NCI-H2171 treated with DMSO at 0.1 percent for 48 hours (cell line): ENCODE measurements around the gene PPIP5K2.
"Not testable (repeated sequence)": the region's sequence is repeated elsewhere in the genome, so short reads cannot be mapped to it uniquely, and the experiment has no call there.

Experiments used
- DNase-seq: peaks from one replicate; lab custom pipeline; 2025; lab: John Stamatoyannopoulos, UW

Gene PPIP5K2

DNA sequence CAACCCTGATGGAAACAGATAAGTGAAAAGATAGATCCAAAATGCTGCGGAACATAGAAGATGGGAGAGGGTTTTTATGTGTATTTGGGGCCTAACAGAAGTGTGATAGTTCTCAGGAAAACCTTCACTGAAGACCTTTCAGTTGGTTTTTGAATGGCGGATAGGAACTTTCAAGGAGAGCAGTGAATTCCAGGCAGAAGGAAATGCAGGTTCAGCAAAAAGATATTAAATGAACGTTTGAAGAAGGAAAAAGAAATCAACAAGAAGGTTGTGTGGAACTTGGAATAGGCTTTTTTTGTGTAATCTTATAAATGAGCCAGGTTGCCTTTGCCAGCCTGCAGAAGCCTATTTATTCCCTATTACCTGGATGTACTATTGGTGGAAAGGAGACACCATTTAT lies 2.1 kb downstream of the PPIP5K2 start:
- no peak for DNase-seq

DNA sequence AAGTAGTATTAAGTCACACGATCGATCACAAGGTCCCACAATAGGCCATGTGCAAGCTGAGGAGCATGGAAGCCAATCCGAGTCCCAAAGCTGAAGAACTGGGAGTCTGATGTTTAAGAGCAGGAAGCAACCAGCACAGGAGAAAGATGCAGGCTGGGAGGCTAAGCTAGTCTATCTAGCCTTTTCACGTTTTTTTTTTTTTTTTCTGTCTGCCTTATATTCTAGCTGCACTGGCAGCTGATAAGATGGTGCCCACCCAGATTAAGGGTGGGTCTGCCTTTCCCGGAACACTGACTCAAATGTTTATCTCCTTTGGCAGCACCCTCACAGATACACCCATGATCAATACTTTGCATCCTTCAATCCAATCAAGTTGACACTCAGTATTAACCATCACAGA lies 6.5 kb downstream of the PPIP5K2 start:
- no peak for DNase-seq

DNA sequence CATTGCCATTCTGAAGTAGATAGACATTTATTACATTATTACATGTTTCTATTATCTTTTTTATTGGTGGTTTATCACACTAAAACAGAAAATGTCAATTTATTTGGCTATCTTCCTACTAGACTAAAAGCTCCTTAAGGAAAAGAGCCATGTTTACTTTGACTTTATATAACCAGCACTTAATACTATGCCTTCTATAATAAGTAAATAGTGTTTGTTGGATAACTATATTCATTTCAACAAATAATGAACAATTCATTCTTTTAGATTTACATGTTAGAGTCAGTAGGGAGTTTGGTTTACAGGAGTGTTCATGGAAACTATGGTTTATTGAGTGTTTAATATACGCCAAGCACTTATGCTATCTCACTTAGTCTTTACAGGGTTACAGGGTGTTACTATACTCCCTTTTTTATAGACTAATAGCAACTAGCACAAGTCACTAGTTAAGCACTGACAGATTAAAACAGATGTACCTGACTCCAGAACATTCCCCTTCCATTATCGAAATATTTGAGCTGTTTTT lies 7.3 kb downstream of the PPIP5K2 start:
- no peak for DNase-seq

DNA sequence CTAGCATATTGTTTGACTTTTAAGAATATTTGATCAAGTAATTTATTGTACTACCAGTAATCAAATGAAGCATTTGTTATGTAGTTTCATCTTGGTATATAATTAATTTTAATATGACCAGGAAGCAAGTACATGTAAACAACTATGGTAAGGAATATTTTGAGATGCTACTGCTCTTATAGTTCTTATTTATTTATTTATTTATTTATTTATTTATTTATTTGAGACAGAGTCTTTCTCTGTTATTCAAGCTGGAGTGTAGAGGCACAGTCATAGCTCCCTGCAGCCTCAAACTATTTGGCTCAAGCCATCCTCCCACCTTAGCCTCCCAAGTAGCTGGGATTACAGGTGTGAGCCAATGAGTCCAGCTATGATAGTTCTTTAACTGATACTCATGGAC lies 8.1 kb downstream of the PPIP5K2 start:
- no peak for DNase-seq

DNA sequence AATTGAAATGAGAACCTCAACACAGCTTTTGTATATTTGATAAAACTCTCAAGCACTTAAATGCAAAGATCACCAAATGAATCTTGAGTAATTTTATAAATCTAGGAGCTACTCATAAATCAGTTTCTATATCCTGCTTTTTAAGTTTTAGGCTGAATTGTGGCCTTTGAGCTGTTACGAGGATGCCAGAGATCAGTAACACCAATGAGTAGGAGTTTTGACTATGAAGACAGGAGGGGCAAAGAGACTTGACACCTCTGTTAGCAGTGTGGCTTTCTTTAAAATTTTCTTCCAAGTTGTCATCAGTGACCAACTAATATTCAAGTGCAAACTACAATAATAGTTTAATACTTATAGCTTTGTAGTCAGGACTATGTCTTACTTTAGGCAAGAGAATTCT lies 12.6 kb downstream of the PPIP5K2 start:
- no peak for DNase-seq

DNA sequence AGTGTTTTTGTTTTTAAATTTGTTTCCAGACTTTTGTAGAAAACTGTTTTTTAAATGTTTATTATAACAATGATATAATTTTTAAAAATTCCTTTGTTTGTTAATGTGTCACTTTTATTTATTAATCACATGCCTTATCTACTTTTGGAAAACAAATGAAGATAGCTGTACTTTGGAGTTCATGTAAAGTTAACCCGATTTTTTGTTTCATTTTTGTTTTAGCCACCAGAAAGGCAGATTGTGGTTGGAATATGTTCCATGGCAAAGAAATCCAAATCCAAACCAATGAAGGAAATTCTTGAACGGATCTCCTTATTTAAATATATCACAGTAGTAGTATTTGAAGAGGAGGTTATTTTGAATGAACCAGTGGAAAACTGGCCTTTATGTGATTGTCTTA lies 13.1 kb downstream of the PPIP5K2 start:
- no peak for DNase-seq

DNA sequence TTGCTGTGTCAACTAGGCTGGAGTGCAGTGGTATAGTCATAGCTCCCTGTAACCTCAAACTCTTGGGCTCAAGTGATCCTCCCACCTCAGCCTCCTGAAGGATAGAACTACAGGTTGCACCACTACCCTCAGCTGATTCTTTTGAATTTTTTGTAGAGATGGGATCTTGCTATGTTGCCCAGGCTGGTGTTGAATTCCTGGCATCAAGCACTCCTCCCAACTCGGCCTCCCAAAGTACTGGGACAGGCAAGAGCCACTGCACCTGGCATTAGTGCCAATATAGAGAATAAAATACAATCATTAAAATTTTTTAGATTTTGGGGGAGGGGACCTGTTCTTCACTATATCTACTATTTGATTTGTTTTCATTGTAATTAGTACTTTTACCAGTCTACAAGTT lies 15.4 kb downstream of the PPIP5K2 start:
- no peak for DNase-seq

DNA sequence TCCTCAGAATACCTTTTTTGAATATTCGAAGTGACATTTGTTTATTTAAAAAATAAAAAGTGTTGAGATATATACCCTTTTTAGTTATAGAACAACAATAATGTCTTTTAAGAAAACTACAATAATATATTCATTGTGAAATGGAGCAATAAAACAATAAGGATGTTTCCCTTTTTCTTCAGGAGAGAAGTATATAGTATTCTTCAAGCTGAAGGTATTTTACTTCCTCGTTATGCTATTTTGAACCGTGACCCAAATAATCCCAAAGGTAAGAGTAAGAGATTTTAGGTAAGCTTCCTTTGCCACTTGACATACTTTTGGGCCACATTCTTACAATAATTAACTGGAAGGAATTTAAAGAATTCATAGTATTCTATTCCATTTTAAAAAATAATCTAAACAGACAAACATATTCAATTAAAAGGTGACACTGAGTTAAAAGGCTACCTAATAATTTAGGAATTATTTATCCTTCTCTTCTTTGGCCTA lies 18.1 kb downstream of the PPIP5K2 start:
- DNase-seq: no peak

DNA sequence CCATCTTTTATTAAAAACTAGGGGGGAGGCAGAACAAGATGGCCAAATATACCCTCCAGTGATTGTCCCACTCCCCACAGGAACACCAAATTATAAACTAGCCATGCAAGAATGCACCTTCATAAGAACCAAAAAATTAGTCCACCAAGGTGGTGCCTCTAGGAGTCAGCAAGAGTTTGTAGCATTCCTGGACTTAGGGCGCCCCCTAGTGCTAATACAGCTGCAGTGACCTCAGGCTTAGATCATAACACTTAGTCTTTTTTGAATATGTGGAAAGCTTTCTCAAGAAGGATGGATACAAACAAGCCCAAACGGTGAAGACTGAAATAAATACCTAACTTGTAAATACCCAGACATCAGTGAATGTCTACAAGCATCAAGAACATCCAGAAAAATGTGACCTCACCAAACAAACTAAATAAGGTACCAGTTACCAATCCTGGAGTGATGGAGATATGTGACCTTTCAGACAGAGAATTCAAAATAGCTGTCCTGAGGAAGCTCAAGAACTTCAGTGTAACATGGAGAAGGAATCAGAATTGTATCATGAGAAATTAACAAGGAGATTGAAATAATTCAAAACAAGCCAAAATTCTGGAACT lies 19.3 kb downstream of the PPIP5K2 start:
- peak; percentile 64 for DNase-seq

DNA sequence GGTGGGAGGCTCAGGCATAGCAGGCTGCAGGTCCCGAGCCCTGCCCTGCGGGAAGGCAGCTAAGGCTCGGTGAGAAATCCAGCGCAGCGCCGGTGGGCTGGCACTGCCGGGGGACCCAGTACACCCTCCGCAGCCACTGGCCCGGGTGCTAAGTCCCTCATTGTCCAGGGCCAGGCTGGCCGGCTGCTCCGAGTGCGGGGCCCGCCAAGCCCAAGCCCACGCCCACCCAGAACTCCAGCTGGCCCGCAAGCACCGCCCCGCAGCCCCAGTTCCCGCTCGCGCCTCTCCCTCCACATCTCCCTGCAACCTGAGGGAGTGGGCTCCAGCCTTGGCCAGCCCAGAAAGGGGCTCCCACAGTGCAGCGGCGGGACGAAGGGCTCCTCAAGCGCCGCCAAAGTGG lies 22.0 kb downstream of the PPIP5K2 start:
- not testable (repeated sequence) for DNase-seq

DNA sequence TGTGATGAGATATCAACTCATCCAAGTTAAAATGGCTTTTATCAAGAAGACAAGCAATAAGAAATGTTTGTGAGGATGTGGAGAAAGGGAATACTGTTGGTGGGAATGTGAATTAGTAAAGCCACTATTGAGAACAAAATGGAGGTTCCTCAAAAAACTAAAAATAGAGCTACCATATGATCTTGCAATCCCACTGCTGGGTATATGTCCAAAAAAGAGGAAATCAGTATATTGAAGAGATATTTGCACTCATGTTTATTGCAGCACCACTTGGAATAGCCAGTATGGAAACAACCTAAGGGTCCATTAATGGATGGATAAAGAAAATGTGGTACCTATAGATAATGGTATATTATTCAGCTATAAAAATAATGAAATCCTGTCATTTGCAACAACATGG lies 25.1 kb downstream of the PPIP5K2 start:
- no peak for DNase-seq

DNA sequence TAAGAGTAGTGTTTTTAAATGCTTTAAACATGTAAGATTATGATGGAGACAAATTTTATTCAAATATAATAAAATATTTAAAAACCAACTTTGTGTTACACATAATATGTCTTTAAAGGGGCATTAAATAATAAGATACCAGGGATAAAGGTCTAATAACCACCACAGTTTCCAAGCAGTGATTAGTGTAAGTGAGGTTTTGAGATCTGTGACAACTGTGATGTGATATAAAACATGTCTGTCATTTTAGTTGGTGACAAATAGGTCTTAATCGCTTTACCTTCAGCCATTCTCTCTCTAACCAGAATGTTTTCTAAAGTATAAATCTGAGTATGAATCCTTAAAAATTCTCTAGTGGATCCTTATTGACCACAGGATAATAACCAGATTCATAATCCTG lies 28.1 kb downstream of the PPIP5K2 start:
- DNase-seq: no peak

DNA sequence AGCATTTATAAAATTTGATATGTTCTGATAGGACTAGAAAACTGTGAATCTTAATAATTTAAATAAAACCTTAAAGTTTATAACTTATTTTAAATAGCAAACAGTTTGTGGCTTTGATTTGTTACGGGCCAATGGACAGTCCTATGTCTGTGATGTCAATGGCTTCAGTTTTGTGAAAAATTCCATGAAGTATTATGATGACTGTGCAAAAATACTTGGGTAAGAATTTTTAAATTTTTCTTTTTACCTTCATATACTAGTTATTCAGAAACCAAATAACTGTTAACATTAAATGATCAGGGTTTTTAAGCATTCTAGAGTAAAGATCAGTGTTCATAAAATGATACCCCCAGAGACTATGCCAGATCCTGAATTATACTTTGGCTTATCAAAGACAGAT lies 31.1 kb downstream of the PPIP5K2 start:
- DNase-seq: no peak

DNA sequence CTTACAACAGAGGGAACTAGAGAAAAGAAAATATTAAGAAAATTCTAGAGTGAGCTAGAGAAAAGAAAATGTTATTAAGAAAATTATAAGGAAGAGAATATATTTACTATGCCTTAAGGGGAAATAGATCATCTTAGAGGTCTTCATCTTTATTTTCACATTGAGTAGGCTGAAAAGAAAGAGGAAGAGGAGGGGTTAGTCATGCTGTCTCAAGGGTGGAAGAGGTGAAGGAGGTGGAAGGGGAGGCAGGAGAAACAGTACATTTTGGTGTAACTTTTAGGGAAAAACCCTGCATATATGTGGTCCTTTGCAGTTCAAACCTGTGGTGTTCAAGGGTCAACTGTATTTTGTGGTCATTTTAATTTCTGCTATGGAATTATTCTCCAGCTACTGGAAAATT lies 46.6 kb downstream of the PPIP5K2 start:
- DNase-seq: no peak

DNA sequence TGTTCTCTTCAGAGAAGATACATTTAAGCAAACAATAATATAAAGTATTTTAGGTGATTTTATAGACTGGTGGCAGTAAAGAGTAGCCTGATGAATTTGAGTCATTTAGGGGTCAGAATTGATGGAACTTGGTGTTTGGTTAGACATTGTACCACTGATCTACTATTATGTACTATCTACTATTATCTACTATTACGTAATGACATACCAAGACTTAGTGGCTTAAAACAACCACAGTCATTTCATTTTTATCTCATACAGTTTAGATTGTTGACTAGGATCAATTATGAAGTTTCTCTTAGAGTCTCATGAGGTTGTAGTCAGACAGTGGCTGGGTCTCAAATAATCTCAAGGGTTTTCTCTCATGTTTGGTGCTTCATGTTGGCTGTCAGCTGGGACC lies 54.0 kb downstream of the PPIP5K2 start:
- no peak for DNase-seq

DNA sequence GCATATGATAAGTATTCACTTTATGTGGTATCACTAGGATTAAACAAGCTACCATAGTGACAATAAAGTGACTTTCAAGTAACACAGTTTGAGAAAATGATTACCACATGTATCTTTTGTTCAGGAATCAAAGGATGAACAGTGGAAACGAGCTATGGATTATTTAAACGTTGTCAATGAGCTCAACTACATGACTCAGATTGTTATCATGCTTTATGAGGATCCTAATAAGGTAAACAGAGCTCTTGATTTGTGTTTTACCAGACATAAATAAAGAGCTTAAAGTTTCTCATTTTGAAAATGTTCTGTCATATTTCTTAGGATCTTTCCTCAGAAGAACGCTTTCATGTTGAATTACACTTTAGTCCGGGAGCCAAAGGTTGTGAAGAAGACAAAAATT lies 57.4 kb downstream of the PPIP5K2 start:
- DNase-seq: no peak

DNA sequence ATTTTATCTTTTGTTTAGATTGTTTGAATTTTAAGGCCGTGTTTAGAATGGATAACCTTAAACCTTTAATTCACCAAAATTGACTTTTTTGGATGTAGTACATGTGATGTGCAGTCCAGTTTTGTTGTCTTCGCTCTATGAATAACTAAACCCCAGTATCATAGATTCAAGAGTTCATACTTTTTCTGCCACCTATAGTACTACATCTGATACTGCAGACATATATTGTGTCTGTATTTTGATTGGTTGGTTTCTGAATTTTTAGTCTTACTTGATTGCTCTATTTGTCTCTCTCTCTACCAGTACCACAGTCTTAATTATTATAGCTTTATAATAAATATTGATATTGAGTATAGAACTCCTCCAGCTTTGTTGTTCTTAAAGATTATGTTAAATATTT lies 58.1 kb downstream of the PPIP5K2 start:
- no peak for DNase-seq

DNA sequence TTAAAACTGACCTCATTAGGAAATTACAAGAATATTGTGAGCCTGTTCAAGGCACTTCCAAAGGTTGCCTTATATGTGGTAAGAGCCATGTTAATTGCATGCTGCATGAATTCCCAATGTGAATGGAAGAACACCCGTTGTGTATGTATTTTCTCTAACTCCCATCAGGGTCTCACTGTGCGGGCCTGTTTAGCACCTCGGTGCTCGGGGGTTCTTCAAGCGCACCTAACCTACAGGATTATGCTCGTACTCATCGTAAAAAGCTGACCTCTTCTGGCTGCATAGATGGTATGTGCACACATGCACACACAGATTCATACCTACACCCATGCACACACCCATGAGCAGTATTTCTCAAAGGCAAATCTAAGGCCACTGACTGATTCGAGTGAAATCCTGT lies 66.1 kb downstream of the PPIP5K2 start:
- DNase-seq: no peak

DNA sequence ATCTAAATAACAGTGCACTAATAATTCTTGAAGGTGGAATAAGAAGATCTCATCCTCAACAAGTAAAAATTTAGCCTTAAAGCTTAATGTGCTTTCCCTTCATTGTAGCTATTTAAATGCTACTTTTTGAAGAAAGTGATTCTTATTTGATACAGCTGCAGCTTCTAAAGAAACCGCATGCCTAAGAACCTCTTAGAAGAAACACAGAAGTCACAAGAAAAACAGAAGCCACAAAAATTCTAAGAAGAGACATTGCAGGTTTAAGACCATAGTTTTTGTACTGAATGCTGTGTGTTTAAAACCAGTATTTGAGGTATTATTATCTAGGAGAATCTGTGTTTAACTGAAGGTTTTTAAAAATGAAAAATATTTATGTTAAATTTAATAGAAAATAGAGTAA lies 68.3 kb downstream of the PPIP5K2 start:
- DNase-seq: no peak

DNA sequence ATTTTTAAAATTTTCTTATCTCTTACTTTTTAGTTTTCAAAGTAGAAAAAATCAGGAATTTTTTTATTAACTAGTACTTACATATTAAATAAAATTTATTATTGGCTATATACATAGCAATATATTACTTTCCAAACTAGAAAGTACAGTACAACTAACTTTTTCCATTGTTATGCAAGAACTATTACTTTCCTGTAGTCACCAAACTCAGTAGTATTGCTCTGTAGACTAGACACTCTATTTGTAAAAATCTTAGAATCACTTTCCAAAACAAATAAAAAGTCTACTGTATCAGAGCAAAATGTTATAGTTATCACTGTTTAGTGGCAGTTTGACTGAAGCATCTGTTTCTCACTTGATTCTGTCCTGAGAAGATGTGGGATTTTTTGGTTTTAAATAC lies 83.1 kb downstream of the PPIP5K2 start:
- no peak for DNase-seq

DNA sequence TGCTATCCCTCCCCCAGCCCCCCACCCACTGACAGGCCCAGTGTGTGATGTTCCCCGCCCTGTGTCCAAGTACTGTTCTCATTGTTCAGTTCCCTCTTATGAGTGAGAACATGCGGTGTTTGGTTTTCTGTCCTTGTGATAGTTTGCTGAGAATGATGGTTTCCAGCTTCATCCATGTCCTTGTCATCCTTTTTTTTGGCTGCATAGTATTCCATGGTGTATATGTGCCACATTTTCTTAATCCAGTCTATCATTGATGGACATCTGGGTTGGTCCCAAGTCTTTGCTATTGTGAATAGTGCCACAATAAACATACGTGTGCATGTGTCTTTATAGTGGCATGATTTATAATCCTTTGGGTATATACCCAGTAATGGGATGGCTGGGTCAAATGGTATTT lies 84.9 kb downstream of the PPIP5K2 start:
- not testable (repeated sequence) for DNase-seq

DNA sequence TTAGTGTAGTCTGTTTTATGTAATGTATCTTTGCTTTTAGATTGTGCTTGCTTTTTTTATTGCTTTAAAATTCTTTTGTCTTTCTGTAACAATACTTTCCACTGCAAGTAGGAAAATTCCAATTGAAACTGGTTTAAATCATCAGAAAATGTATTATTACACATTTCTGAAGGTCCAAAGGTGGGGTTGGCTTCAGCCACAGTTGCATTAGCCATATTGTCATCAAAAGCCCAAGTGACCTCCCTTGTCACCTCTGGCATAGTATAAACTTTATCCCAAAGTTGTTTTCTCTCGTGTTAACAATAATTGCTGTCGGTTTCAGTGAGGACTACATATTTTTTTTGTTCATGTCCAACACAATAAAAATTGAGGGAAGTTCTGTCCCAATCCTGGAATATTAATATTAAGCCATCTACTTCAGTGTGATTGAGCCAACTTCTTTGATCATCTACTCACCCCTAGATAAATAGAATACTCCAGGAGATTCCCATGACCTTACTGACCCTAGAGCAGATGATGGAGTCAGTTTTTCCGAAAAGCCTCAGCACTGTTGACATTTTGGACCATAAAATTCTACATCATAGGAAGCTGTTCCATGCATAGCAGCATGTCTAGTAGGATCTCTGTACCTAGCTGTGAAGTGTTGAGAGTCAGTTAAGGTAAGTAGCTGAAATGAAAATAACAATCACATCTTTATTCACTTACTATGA lies 86.0 kb downstream of the PPIP5K2 start:
- no peak for DNase-seq

DNA sequence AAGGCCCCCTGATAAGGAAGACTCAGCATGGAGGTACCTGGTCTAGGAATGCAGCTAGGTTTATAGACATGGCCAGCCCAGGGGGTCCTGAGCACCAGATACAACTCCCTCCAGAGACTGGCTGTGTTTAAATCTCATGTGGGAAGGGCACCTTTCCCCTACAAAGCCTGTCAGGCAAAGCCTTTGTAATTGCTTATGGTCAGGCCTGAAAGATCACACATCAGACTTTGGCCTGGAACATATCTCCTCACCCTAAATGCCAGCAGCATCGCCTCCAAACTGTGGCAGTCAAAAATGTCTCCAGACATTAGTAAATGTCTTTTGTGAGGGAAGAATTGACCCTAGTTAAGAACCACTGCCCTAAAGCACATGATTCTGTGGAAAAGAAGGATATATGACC lies 86.9 kb downstream of the PPIP5K2 start:
- no peak for DNase-seq

DNA sequence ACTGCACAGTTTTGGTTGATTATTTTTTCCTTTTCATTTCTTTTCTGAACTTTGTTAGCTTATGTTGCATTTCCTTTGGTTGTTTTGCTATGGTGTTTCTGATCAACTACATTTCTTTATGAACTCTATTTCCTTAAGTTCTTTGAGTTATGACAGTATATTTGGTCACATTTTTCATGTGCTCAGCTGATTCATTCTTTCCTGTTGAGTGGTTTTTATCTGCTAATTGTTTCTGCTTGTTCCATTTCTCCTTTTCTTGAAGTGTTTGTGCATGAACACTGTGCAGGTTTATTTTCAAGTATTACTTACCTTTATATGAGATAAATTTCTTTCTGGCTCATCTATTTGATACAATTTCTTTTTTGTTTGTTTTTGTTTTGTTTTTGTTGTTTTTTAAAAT lies 87.6 kb downstream of the PPIP5K2 start:
- no peak for DNase-seq
